Endodermal cell (in vitro differentiated cells): ENCODE results near the gene CHID1. TPM values are rescaled to one million over a fixed set of nuclear protein-coding genes. Genes with fewer than 3 reads are reported as not detected.
A peak's percentile ranks its signal among the peaks of the same experiment; 100 is the strongest.

Experiments
- DNase-seq: peaks from one replicate; pipeline ENCODE4 v3.0.0-alpha.2; 2017
- H3K27ac ChIP-seq: 2 replicates; pipeline ENCODE4 v1.5.1; 2013; ENCODE audit warnings: mild to moderate bottlenecking, low read depth, low read length, moderate library complexity
- H3K27me3 ChIP-seq: 2 replicates; pipeline ENCODE4 v1.6.1; 2013; ENCODE audit warnings: mild to moderate bottlenecking, low read length, moderate library complexity; ENCODE audit not compliant: insufficient read depth, control insufficient read depth, poor library complexity, severe bottlenecking
- H3K36me3 ChIP-seq: 2 replicates; pipeline ENCODE4 v1.7.0; 2013; ENCODE audit warnings: mild to moderate bottlenecking, low read length, moderate library complexity; ENCODE audit not compliant: control insufficient read depth, insufficient read depth
- H3K4me1 ChIP-seq: one replicate; pipeline ENCODE4 v1.7.0; 2013; ENCODE audit warnings: low read length; ENCODE audit not compliant: control insufficient read depth, insufficient read depth
- H3K4me3 ChIP-seq: 2 replicates; pipeline ENCODE4 v1.5.1; 2013; ENCODE audit warnings: mild to moderate bottlenecking, low read length, moderate library complexity
- H3K9ac ChIP-seq: 2 replicates; pipeline ENCODE4 v1.6.1; 2013; ENCODE audit warnings: mild to moderate bottlenecking, low read length, moderate library complexity; ENCODE audit not compliant: poor library complexity, severe bottlenecking; ENCODE audit errors: extremely low read depth
- H3K9me3 ChIP-seq: 2 replicates; pipeline ENCODE4 v1.6.1; 2013; ENCODE audit warnings: mild to moderate bottlenecking, low read length, moderate library complexity; ENCODE audit not compliant: control insufficient read depth
- H3K27ac Mint-ChIP-seq: 2 replicates; pipeline ENCODE4 v1.8.0; 2020; ENCODE audit warnings: mixed read lengths
- H3K27me3 Mint-ChIP-seq: 2 replicates; pipeline ENCODE4 v1.8.0; 2021; ENCODE audit warnings: mild to moderate bottlenecking, mixed read lengths; ENCODE audit not compliant: insufficient read depth
- H3K36me3 Mint-ChIP-seq: 2 replicates; pipeline ENCODE4 v1.8.0; 2020; ENCODE audit warnings: low read depth, mixed read lengths
- H3K4me1 Mint-ChIP-seq: 2 replicates; pipeline ENCODE4 v1.8.0; 2020; ENCODE audit warnings: mixed read lengths
- H3K4me3 Mint-ChIP-seq: 2 replicates; pipeline ENCODE4 v1.8.0; 2020; ENCODE audit warnings: mild to moderate bottlenecking, moderate library complexity, mixed read lengths
- H3K9me3 Mint-ChIP-seq: 2 replicates; pipeline ENCODE4 v1.8.0; 2020; ENCODE audit warnings: mild to moderate bottlenecking, mixed read lengths
- CTCF ChIP-seq: fragments of 200-600 bp; sonication (generic); conservative IDR thresholded peaks from 2 replicates; pipeline ENCODE4 v1.5.0; 2021; ENCODE audit warnings: antibody characterized with exemption, mild to moderate bottlenecking
- WGBS, 2 experiments: methylation state at CpG; one replicate each; pipeline versions ENCODE4 v1.1.5 to v1.1.7; 2013; ENCODE audit warnings: missing lambda C conversion rate in 2 of 2, mixed read lengths in 1 of 2; ENCODE audit not compliant: insufficient coverage in 1 of 2, insufficient read length in 1 of 2; 5-methylcytosine and 5-hydroxymethylcytosine counted together
- total RNA-seq, 2 donors: library from RNA; stranded (reverse); fragmentation: NEBNext Ultra II Directional in 1 of 2; extraction: Animal tissue kit (Norgen Biotek cat#: 25700) in 1 of 2; gene quantifications; 2 replicates in 1 of 2; 3 replicates in 1 of 2; pipeline ENCODE4 v1.2.1, GENCODE V29; 2021

Gene CHID1
- total RNA-seq, 2 donors from 2014 or later: 82.0 to 83.5 TPM

GRCh38 chr11:828506-829175, 82.0 kb downstream of the CHID1 start:
- H3K4me3 Mint-ChIP-seq: peak overlapping the region; percentile 59

GRCh38 chr11:827897-828192, 82.8 kb downstream of the CHID1 start, which contains the start of gene CRACR2B:
Gene CRACR2B (plus strand): TSS chr11:827919. CDS start chr11:828608, 689 bp downstream.
- no peaks in the 10 kb centered on the region for H3K9me3 ChIP-seq
- H3K4me1 ChIP-seq: peaks cover 18% of the 10 kb centered on the region
- H3K4me1 Mint-ChIP-seq: peaks cover 24% of the 10 kb centered on the region
- H3K27ac Mint-ChIP-seq: peak within 1 kb of the TSS; percentile 90
- peak within 1 kb of the TSS; percentile 49 for H3K27ac ChIP-seq
- H3K36me3 Mint-ChIP-seq: peaks cover 9% of the 10 kb centered on the region
- TF ChIP-seq CTCF: no peak
- peaks cover 50% of the 10 kb centered on the region for H3K27me3 Mint-ChIP-seq
- H3K4me3 Mint-ChIP-seq: peak within 1 kb of the TSS; percentile 69
- H3K27me3 ChIP-seq: peaks cover 66% of the 10 kb centered on the region
- no peaks in the 10 kb centered on the region for H3K36me3 ChIP-seq
- no peak within 1 kb of the TSS for H3K9ac ChIP-seq
- 42 to 54% methylated on average over 4 to 5 of the region's 5 CpGs for WGBS, 2 experiments
- DNase-seq: no peak
- no peaks in the 10 kb centered on the region for H3K9me3 Mint-ChIP-seq
- H3K4me3 ChIP-seq: peak within 1 kb of the TSS; percentile 68

More at GRCh38 chr11:828506-829175, 82.0 kb downstream of the CHID1 start:
- no peak overlapping the region for H3K9ac ChIP-seq
- no peaks in the 10 kb centered on the region for H3K9me3 ChIP-seq
- Mint-ChIP-seq H3K27ac (no peak overlapping the region), H3K36me3 (peaks cover 7% of the 10 kb centered on the region), H3K4me1 (peaks cover 24% of the 10 kb centered on the region), H3K9me3 (no peaks in the 10 kb centered on the region), H3K27me3 (peaks cover 50% of the 10 kb centered on the region)
- peaks cover 66% of the 10 kb centered on the region for H3K27me3 ChIP-seq
- DNase-seq: peak; percentile 70
- peak overlapping the region; percentile 49 for H3K27ac ChIP-seq
- no peak for TF ChIP-seq CTCF
- H3K36me3 ChIP-seq: no peaks in the 10 kb centered on the region
- peaks cover 18% of the 10 kb centered on the region for H3K4me1 ChIP-seq
- H3K4me3 ChIP-seq: no peak overlapping the region
- 56 to 69% methylated on average over 15 to 21 of the region's 21 CpGs for WGBS, 2 experiments

- Histone ChIP-seq H3K27ac (no peak overlapping the region), H3K9me3 (no peaks in the 10 kb centered on the region), H3K9ac (no peak overlapping the region), H3K4me1 (peaks cover 18% of the 10 kb centered on the region), H3K36me3 (no peaks in the 10 kb centered on the region), H3K4me3 (peak overlapping the region; percentile 68), H3K27me3 (peaks cover 66% of the 10 kb centered on the region)
- H3K4me1 Mint-ChIP-seq: peaks cover 22% of the 10 kb centered on the region
- H3K27me3 Mint-ChIP-seq: peaks cover 48% of the 10 kb centered on the region
- H3K27ac Mint-ChIP-seq: peak overlapping the region; percentile 90
- WGBS, 2 experiments: 4% methylated on average over 66 of the region's 66 CpGs; no CpG with 5 or more reads in 1 of the 2 experiments
- H3K36me3 Mint-ChIP-seq: peaks cover 12% of the 10 kb centered on the region
- H3K4me3 Mint-ChIP-seq: peak overlapping the region; percentile 69
- peak; percentile 18 for TF ChIP-seq CTCF
- H3K9me3 Mint-ChIP-seq: no peaks in the 10 kb centered on the region
- DNase-seq: peak; percentile 89
These were observed 83.3 kb downstream of the CHID1 start for GRCh38 chr11:827146-827896.
